Left ventricle myocardium inferior (tissue), 1 donor: ENCODE results near the gene RAB3IP. TPM values are rescaled to one million over a fixed set of nuclear protein-coding genes. Genes with fewer than 3 reads are reported as not detected.

Source experiments
- DNase-seq: peaks from one replicate; pipeline ENCODE4 v3.0.0-alpha.2; 2020
- H3K27ac ChIP-seq: fragments of 200-600 bp; replicated peaks from 2 replicates; pipeline ENCODE4 v1.8.0; 2021
- H3K27me3 ChIP-seq: fragments of 200-600 bp; 2 replicates; pipeline ENCODE4 v1.8.0; 2021; ENCODE audit warnings: low read depth
- H3K36me3 ChIP-seq: fragments of 200-600 bp; 2 replicates; pipeline ENCODE4 v1.8.0; 2021
- H3K4me1 ChIP-seq: fragments of 200-600 bp; 2 replicates; pipeline ENCODE4 v1.8.0; 2021
- H3K4me3 ChIP-seq: fragments of 200-600 bp; 2 replicates; pipeline ENCODE4 v1.8.0; 2021; ENCODE audit warnings: mild to moderate bottlenecking, moderate library complexity
- H3K9me3 ChIP-seq: fragments of 200-600 bp; replicated peaks from 2 replicates; pipeline ENCODE4 v1.8.0; 2021
- CTCF ChIP-seq: fragments of 200-600 bp; IDR thresholded peaks from 2 replicates; pipeline ENCODE4 v1.8.0; 2021; ENCODE audit warnings: antibody characterized with exemption, mild to moderate bottlenecking, borderline replicate concordance
- intact Hi-C: fragments of 100-400 bp; cut with micrococcal nuclease; formaldehyde crosslinking; loops from one replicate; pipeline ENCODE4 v1.11.0; 2022
- total RNA-seq: library from RNA; stranded (reverse); fragmentation: NEBNext Ultra II Directional; extraction: Animal tissue kit (Norgen Biotek cat#: 25700); gene quantifications from one replicate; pipeline ENCODE4 v1.2.1, GENCODE V29; 2021
- donor health status: DM: no; HTN: yes; CAD: no; lungs with severe emphysema.

Gene RAB3IP
- total RNA-seq, 1 donor from 2014 or later = 23.0 TPM

GRCh38 chr12:69732088-69732487 lies 6.6 kb upstream of the RAB3IP start:
- intact Hi-C loops = no loop called here
- Histone ChIP-seq H3K4me1 (peaks cover 5% of the 10 kb centered on the region), H3K4me3 (no peak overlapping the region), H3K27ac (no peak overlapping the region), H3K36me3 (no peaks in the 10 kb centered on the region), H3K27me3 (no peaks in the 10 kb centered on the region), H3K9me3 (no peaks in the 10 kb centered on the region)
- no peak for TF ChIP-seq CTCF
- DNase-seq = no peak

GRCh38 chr12:69733638-69734037 lies 5.0 kb upstream of the RAB3IP start:
- no peaks in the 10 kb centered on the region for H3K36me3 ChIP-seq
- no peak overlapping the region for H3K27ac ChIP-seq
- no peaks in the 10 kb centered on the region for H3K9me3 ChIP-seq
- H3K4me3 ChIP-seq = no peak overlapping the region
- H3K4me1 ChIP-seq = peaks cover 5% of the 10 kb centered on the region
- intact Hi-C loops = no loop called here
- no peak for TF ChIP-seq CTCF
- DNase-seq = no peak
- no peaks in the 10 kb centered on the region for H3K27me3 ChIP-seq

GRCh38 chr12:69739287-69740191 lies 879 bp downstream of the RAB3IP start:
- H3K36me3 ChIP-seq = no peaks in the 10 kb centered on the region
- no peak for TF ChIP-seq CTCF
- H3K9me3 ChIP-seq = no peaks in the 10 kb centered on the region
- peak overlapping the region; percentile 86 for H3K27ac ChIP-seq
- DNase-seq = peak; percentile 23
- peaks cover 31% of the 10 kb centered on the region for H3K4me1 ChIP-seq
- H3K27me3 ChIP-seq = peaks cover 7% of the 10 kb centered on the region
- intact Hi-C loops = no loop called here
- H3K4me3 ChIP-seq = peak overlapping the region; percentile 91

GRCh38 chr12:69744109-69744508 lies 5.4 kb downstream of the RAB3IP start:
- no peaks in the 10 kb centered on the region for H3K36me3 ChIP-seq
- DNase-seq = no peak
- intact Hi-C loops = no loop called here

GRCh38 chr12:69751476-69751875 lies 12.8 kb downstream of the RAB3IP start:
- no peaks in the 10 kb centered on the region for H3K9me3 ChIP-seq
- no peaks in the 10 kb centered on the region for H3K27me3 ChIP-seq
- no peak overlapping the region for H3K4me3 ChIP-seq
- H3K4me1 ChIP-seq = peaks cover 12% of the 10 kb centered on the region
- no peak overlapping the region for H3K27ac ChIP-seq
- no peaks in the 10 kb centered on the region for H3K36me3 ChIP-seq
- intact Hi-C loops = no loop called here
- TF ChIP-seq CTCF = no peak
- DNase-seq = no peak

More at GRCh38 chr12:69744109-69744508, 5.4 kb downstream of the RAB3IP start:
- TF ChIP-seq CTCF = no peak
- no peak overlapping the region for H3K4me3 ChIP-seq
- H3K27me3 ChIP-seq = peaks cover 4% of the 10 kb centered on the region
- H3K9me3 ChIP-seq = no peaks in the 10 kb centered on the region
- peaks cover 35% of the 10 kb centered on the region for H3K4me1 ChIP-seq
- no peak overlapping the region for H3K27ac ChIP-seq
